AG10803 (cell line): Measurements from ENCODE around the gene IL22RA1.

Experiments used
- DNase-seq: peaks from one replicate; pipeline ENCODE4 v3.0.0; 2010; ENCODE audit warnings: low read depth
- H3K4me3 ChIP-seq: 2 replicates; pipeline ENCODE4 v1.5.1; 2011; ENCODE audit warnings: mild to moderate bottlenecking, low read length, control low read depth
- CTCF ChIP-seq: conservative IDR thresholded peaks from 2 replicates; pipeline ENCODE4 v1.5.1; 2011; ENCODE audit warnings: mild to moderate bottlenecking, low read length, control low read depth, inconsistent platforms

The IL22RA1 gene

GRCh38 chr1:24090736-24091135, 52.2 kb downstream of the IL22RA1 start:
- no peak for TF ChIP-seq CTCF
- no peak overlapping the region for H3K4me3 ChIP-seq
- DNase-seq: no peak

- TF ChIP-seq CTCF: no peak
- DNase-seq: no peak
- no peak overlapping the region for H3K4me3 ChIP-seq
Observed at GRCh38 chr1:24089743-24090555, 53.0 kb downstream of the IL22RA1 start.

GRCh38 chr1:24089027-24089742, 53.8 kb downstream of the IL22RA1 start:
- no peak overlapping the region for H3K4me3 ChIP-seq
- no peak for DNase-seq
- TF ChIP-seq CTCF: no peak

GRCh38 chr1:24086466-24086865, 56.5 kb downstream of the IL22RA1 start:
- no peak for DNase-seq
- no peak for TF ChIP-seq CTCF
- H3K4me3 ChIP-seq: no peak overlapping the region

- H3K4me3 ChIP-seq: no peak overlapping the region
- no peak for TF ChIP-seq CTCF
- peak; percentile 81 for DNase-seq
Observed at GRCh38 chr1:24085546-24085945, 57.4 kb downstream of the IL22RA1 start.

GRCh38 chr1:24085007-24085406, 57.9 kb downstream of the IL22RA1 start:
- no peak for DNase-seq
- H3K4me3 ChIP-seq: no peak overlapping the region
- TF ChIP-seq CTCF: no peak

GRCh38 chr1:24084050-24084449, 58.9 kb downstream of the IL22RA1 start:
- no peak for TF ChIP-seq CTCF
- DNase-seq: no peak

More at GRCh38 chr1:24084050-24084449, 58.9 kb downstream of the IL22RA1 start:
- H3K4me3 ChIP-seq: no peak overlapping the region
